ENCODE measurements around the gene MIPOL1. TPM values are rescaled to one million over a fixed set of nuclear protein-coding genes. Genes with fewer than 3 reads are reported as not detected.
A peak's percentile ranks its signal among the peaks of the same experiment; 100 is the strongest.

The MIPOL1 gene
- total and polyA plus RNA-seq, 9 of the 15 experiments (the other 6 are each of a cell fraction or from before 2014, with no cell fraction given): 6.7 to 21.9 (median 12.4) TPM

GRCh38 chr14:37272569-37272968 lies 74.8 kb downstream of the MIPOL1 start:
- no peaks in the 10 kb centered on the region for H3K79me2 ChIP-seq (ENCODE audit: control insufficient read depth, insufficient read depth, low read length)
- CTCF ChIA-PET (ENCODE audit: low intra/inter-chr PET ratio): no interaction called here
- TF ChIP-seq NONO (IDR thresholded peaks at IDR 0.05; ENCODE audit: low read depth in 2 of 2, low read length in 1 of 2): no peak
- TF ChIP-seq NFIX (CRISPR knock-in tag; IDR thresholded peaks at IDR 0.05; ENCODE audit: low read depth): peak; percentile 52; the same call in 1 of the 2 replicates
- TF ChIP-seq, protein P1, sequence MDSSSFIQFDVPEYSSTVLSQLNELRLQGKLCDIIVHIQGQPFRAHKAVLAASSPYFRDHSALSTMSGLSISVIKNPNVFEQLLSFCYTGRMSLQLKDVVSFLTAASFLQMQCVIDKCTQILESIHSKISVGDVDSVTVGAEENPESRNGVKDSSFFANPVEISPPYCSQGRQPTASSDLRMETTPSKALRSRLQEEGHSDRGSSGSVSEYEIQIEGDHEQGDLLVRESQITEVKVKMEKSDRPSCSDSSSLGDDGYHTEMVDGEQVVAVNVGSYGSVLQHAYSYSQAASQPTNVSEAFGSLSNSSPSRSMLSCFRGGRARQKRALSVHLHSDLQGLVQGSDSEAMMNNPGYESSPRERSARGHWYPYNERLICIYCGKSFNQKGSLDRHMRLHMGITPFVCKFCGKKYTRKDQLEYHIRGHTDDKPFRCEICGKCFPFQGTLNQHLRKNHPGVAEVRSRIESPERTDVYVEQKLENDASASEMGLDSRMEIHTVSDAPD (CRISPR knock-in tag; IDR thresholded peaks at IDR 0.05): no peak
- peak; percentile 94 for TF ChIP-seq ZNF277 (CRISPR knock-in tag; IDR thresholded peaks at IDR 0.05; ENCODE audit: borderline replicate concordance)
- TF ChIP-seq ELF4 (CRISPR knock-in tag; IDR thresholded peaks at IDR 0.05): no peak
- POLR2A ChIA-PET: no interaction called here
- no peaks in the 10 kb centered on the region for H3K9me3 ChIP-seq (replicated peaks; ENCODE audit: control insufficient read depth, insufficient read depth, low read depth, low read length)
- H3K36me3 ChIP-seq (ENCODE audit: control insufficient read depth, insufficient read depth, low read length): no peaks in the 10 kb centered on the region
- intact Hi-C loops (cut with micrococcal nuclease) (no loop called here), in situ Hi-C loops (cut with MboI) (loop anchor here (25.0 kb wide), 1 partner anchor 315 kb away; the partner anchor contains the start of genes FOXA1 and TTC6)
- H3K4me3 ChIP-seq: no peak overlapping the region
- DNase-seq (ENCODE audit: extremely low read depth in 1 of 4, low spot score in 3 of 4) (no peak), FAIRE-seq (no peak), ATAC-seq (no peak)
- H4K20me1 ChIP-seq (replicated peaks; ENCODE audit: control insufficient read depth, insufficient read depth, low read length): no peaks in the 10 kb centered on the region
- WGBS (ENCODE audit: insufficient coverage, low coverage, missing lambda C conversion rate): 95% methylated on average over 2 of the region's 2 CpGs
- no peak overlapping the region for H2AFZ ChIP-seq (ENCODE audit: low read depth, low read length)
- no peaks in the 10 kb centered on the region for H3K27me3 ChIP-seq (ENCODE audit: control insufficient read depth in 2 of 2, insufficient read depth in 2 of 2, low read length in 2 of 2)
- H3K27ac ChIP-seq (ENCODE audit: extremely low read depth, low read depth, low read length): no peak overlapping the region
- H3K4me1 ChIP-seq (replicated peaks in 1 of 2; ENCODE audit: control insufficient read depth in 2 of 2, insufficient read depth in 2 of 2, low read length in 2 of 2): no peaks in the 10 kb centered on the region
- no peak overlapping the region for H3K4me2 ChIP-seq (ENCODE audit: insufficient read depth, low read length)
- H3K9ac ChIP-seq (ENCODE audit: insufficient read depth in 1 of 2, low read depth in 2 of 2, low read length in 2 of 2): no peak overlapping the region
- H3K9me1 ChIP-seq (ENCODE audit: control insufficient read depth, insufficient read depth, low read length): no peaks in the 10 kb centered on the region
- no TSS peak for BruUV-seq (replicated peaks)

Data from K562 (cell line).